Aorta (tissue), 5 donors: ENCODE data around the gene GRIN3B. TPM values are rescaled to one million over a fixed set of nuclear protein-coding genes. Genes with fewer than 3 reads are reported as not detected.
A peak's percentile ranks its signal among the peaks of the same experiment; 100 is the strongest.

Source experiments
- ATAC-seq: fragments of 200-7000 bp; cut with Tn5 transposase; one replicate; pipeline ENCODE4 v1.9.1; 2022; ENCODE audit warnings: moderate library complexity; ENCODE audit not compliant: low FRiP score
- DNase-seq, 2 donors: peaks; one replicate each; pipeline ENCODE4 v3.0.0-alpha.2; 2020
- H3K27ac ChIP-seq, 2 donors: one replicate each; pipeline ENCODE4 v1.5.1; 2013; ENCODE audit warnings: low read length in 2 of 2, mild to moderate bottlenecking in 2 of 2, moderate library complexity in 2 of 2, control low read depth in 1 of 2, inconsistent platforms in 1 of 2, low read depth in 1 of 2
- H3K27me3 ChIP-seq, 2 donors: one replicate each; pipeline ENCODE4 v1.6.1; 2013; ENCODE audit warnings: control low read depth in 1 of 2, low read length in 1 of 2, mild to moderate bottlenecking in 1 of 2, moderate library complexity in 1 of 2; ENCODE audit not compliant: insufficient read depth in 2 of 2, control insufficient read depth in 1 of 2
- H3K36me3 ChIP-seq, 2 donors: one replicate each; pipeline ENCODE4 v1.6.1; 2013; ENCODE audit warnings: control low read depth in 1 of 2, low read length in 1 of 2, mild to moderate bottlenecking in 1 of 2; ENCODE audit not compliant: insufficient read depth in 2 of 2, control insufficient read depth in 1 of 2
- H3K4me1 ChIP-seq, 2 donors: one replicate each; pipeline ENCODE4 v1.6.1; 2013; ENCODE audit warnings: low read length in 2 of 2, control low read depth in 1 of 2, mild to moderate bottlenecking in 1 of 2, moderate library complexity in 1 of 2; ENCODE audit not compliant: insufficient read depth in 2 of 2, control insufficient read depth in 1 of 2
- H3K4me3 ChIP-seq, 2 donors: one replicate each; pipeline ENCODE4 v1.5.1; 2013; ENCODE audit warnings: low read length in 2 of 2, control low read depth in 1 of 2, mild to moderate bottlenecking in 1 of 2
- H3K9me3 ChIP-seq: one replicate; pipeline ENCODE4 v1.6.1; 2013; ENCODE audit warnings: mild to moderate bottlenecking, low read length; ENCODE audit not compliant: control insufficient read depth
- WGBS, 2 donors: extraction: QIAGEN DNeasy Blood & Tissue Kit; methylation state at CpG; one replicate each; pipeline ENCODE4 v1.1.7; 2013; 5-methylcytosine and 5-hydroxymethylcytosine counted together
- intact Hi-C, 2 donors: fragments of 100-400 bp; cut with DNase I; formaldehyde crosslinking; loops; one replicate each; pipeline versions ENCODE4 v1.14.2 to v1.15.0; 2022
- polyA plus RNA-seq, 2 donors: library from polyadenylated mRNA; stranded (reverse); fragments of 200-250 nt; gene quantifications; one replicate each; pipeline ENCODE4 v1.2.3, GENCODE V29; 2013
- total RNA-seq, 2 donors: library from RNA; stranded (reverse); fragmentation: NEBNext Ultra II Directional; extraction: Animal tissue kit (Norgen Biotek cat#: 25700); gene quantifications; one replicate each; pipeline ENCODE4 v1.2.1, GENCODE V29; 2021
- donor health status: healthy with polysubstance abuse.
- donor health status: Bipolar disorder and iron deficiency.
- donor health status: DM: no; HTN: no; CAD: no.
- donor health status: DM: no; HTN: no; CAD: no.
- donor health status: DM: yes; HTN: yes; CAD: no.

GRIN3B gene
- total and polyA plus RNA-seq, 4 donors: 0.10 to 1.3 TPM; not detected in 2

DNA sequence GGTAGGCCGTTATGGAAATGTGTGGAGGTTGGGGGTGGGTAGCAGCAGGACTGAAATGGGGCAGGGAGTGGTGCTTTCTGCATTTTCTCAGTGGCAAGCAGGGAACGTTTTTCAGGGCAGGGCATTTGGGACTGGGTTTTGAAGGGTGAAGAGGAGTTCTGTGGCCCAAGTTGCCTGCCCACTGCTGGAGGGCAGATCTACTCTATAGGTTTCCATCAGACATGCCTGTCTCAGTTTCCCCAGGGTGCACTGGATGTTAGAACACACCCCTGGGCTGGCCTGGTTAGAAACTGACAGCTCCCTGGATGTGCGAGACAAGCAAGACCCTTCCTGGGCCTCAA, 870 bp upstream of the GRIN3B start:
- intact Hi-C loops: no loop called here
- 64 to 65% methylated on average over 3 of the region's 3 CpGs for WGBS, 2 donors
- ATAC-seq (no peak), DNase-seq (no peak)
- no peaks in the 10 kb centered on the region for H3K27me3 ChIP-seq
- H3K4me3 ChIP-seq: no peak overlapping the region
- no peaks in the 10 kb centered on the region for H3K36me3 ChIP-seq
- H3K9me3 ChIP-seq: no peaks in the 10 kb centered on the region
- H3K4me1 ChIP-seq: no peaks in the 10 kb centered on the region
- H3K27ac ChIP-seq: no peak overlapping the region

DNA sequence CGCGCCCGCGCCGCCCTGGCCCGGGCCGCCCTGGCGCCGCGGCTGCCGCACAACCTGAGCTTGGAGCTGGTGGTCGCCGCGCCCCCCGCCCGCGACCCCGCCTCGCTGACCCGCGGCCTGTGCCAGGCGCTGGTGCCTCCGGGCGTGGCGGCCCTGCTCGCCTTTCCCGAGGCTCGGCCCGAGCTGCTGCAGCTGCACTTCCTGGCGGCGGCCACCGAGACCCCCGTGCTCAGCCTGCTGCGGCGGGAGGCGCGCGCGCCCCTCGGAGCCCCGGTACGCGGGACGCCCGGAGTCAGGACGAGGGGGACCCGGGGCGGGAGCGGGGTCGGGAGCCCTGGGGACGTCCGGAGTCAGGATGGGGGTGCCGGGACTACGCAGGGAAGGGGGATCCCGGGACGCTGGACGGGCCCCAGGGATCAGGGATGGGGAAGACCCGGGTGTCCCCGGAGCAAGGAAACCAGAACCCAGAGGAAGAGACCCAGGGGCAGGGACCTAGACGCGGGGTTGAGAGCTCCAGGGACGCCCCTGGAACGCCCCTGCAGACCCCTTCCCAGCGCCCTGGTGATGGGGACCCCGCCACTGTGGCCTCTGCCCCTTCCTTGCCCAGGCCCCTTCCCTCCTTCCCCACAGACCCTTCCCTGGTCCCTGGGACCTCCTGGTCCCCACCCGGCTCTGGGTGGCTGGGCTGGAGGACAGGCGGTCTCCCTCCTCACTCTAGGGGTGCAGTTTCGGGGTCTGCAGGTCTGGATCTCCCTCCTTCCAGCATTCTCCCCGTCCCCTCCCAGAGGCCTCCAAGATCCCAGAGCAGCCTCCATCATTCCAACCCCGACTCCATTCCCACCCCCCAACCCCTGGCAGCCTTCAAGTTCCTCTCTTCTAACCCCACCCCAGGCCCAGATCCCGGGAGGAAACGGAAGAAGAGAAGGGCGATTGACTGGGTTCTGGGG, 645 bp downstream of the GRIN3B start:
- no peaks in the 10 kb centered on the region for H3K27me3 ChIP-seq

DNA sequence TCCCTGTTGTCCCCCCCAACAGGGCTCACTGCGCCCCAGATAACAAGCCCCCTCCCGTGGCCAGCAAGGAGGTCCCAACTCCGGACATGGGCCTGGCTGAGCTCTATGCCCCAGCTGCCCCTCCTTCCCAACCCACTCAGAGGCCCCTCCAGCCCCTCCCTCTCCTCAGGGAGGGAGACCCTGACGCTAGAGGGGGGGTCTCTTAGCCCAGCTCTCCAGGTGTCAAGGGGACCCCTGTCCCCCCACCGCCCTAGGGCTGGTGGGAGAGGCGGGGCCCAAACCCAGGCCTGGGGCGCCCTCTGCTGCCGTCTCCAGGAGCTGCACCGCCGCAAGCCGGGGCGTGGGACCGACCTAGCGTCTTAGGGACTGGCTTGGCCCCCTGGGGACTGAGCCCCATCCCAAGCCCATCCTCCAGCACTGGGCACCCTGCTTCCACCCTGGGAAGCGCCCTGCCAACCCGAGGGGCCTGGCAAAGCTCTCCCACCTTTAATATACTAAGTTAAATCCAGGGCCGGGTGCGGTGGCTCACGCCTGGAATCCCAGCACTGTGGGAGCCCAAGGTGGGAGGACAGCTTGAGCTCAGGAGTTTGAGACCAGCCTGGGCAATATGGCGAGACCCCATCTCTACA, 1.4 kb downstream of the GRIN3B start:
- Histone ChIP-seq H3K27me3 (no peaks in the 10 kb centered on the region), H3K9me3 (no peaks in the 10 kb centered on the region), H3K4me3 (no peak overlapping the region), H3K27ac (no peak overlapping the region), H3K4me1 (no peaks in the 10 kb centered on the region), H3K36me3 (no peaks in the 10 kb centered on the region)
- WGBS, 2 donors: 8 to 9% methylated on average over 19 to 20 of the region's 20 CpGs
- intact Hi-C loops: loop anchor here in 1 of 2 donors (1.0 kb wide), 1 partner anchor 79 kb away; no protein-coding TSS in a partner anchor
- DNase-seq: peak in 1 of 2 donors; percentile 92
- peak; percentile 83 for ATAC-seq

More for the DNA sequence above, 645 bp downstream of the GRIN3B start:
- DNase-seq (no peak), ATAC-seq (no peak)
- no peak overlapping the region for H3K4me3 ChIP-seq
- no peaks in the 10 kb centered on the region for H3K9me3 ChIP-seq
- H3K27ac ChIP-seq: no peak overlapping the region
- intact Hi-C loops: loop anchor here in 1 of 2 donors (1.0 kb wide), 1 partner anchor 79 kb away; no protein-coding TSS in a partner anchor
- H3K4me1 ChIP-seq: no peaks in the 10 kb centered on the region
- no peaks in the 10 kb centered on the region for H3K36me3 ChIP-seq
- 4 to 5% methylated on average over 52 to 73 of the region's 73 CpGs for WGBS, 2 donors

DNA sequence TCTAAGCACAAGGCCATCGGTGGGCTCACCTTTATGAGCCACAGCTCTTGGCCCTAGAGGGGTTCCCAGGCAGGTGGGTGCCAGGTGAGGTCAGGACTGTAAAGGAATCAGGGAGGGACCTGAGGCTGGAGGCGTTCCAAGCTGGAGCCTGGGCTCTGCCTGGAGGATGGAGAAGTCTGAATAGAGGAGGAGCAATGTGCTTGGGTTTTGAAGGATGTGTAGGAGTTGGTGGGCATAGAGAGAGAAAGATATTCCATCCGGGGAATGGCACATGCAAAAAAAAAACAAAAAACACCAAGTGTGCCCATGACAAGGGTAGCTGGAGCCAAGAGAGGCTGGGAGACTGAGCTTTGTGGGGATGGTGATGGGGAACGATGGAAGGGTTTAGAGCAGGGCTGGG, 2.4 kb downstream of the GRIN3B start:
- no peak overlapping the region for H3K4me3 ChIP-seq
- H3K4me1 ChIP-seq: no peaks in the 10 kb centered on the region
- H3K27me3 ChIP-seq: no peaks in the 10 kb centered on the region
- no peak overlapping the region for H3K27ac ChIP-seq
- WGBS, 2 donors: 69 to 75% methylated on average over 4 of the region's 4 CpGs
- ATAC-seq (no peak), DNase-seq (no peak)
- no peaks in the 10 kb centered on the region for H3K36me3 ChIP-seq
- intact Hi-C loops: no loop called here
- no peaks in the 10 kb centered on the region for H3K9me3 ChIP-seq

DNA sequence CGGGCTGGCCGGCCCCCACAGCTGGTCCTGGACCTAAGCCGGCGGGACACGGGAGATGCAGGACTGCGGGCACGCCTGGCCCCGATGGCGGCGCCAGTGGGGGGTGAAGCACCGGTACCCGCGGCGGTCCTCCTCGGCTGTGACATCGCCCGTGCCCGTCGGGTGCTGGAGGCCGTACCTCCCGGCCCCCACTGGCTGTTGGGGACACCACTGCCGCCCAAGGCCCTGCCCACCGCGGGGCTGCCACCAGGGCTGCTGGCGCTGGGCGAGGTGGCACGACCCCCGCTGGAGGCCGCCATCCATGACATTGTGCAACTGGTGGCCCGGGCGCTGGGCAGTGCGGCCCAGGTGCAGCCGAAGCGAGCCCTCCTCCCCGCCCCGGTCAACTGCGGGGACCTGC, 3.1 kb downstream of the GRIN3B start:
- Histone ChIP-seq H3K36me3 (no peaks in the 10 kb centered on the region), H3K27ac (no peak overlapping the region), H3K4me1 (no peaks in the 10 kb centered on the region), H3K27me3 (no peaks in the 10 kb centered on the region), H3K9me3 (no peaks in the 10 kb centered on the region), H3K4me3 (no peak overlapping the region)
- intact Hi-C loops: no loop called here
- ATAC-seq (no peak), DNase-seq (no peak)
- 85 to 87% methylated on average over 32 to 37 of the region's 37 CpGs for WGBS, 2 donors

DNA sequence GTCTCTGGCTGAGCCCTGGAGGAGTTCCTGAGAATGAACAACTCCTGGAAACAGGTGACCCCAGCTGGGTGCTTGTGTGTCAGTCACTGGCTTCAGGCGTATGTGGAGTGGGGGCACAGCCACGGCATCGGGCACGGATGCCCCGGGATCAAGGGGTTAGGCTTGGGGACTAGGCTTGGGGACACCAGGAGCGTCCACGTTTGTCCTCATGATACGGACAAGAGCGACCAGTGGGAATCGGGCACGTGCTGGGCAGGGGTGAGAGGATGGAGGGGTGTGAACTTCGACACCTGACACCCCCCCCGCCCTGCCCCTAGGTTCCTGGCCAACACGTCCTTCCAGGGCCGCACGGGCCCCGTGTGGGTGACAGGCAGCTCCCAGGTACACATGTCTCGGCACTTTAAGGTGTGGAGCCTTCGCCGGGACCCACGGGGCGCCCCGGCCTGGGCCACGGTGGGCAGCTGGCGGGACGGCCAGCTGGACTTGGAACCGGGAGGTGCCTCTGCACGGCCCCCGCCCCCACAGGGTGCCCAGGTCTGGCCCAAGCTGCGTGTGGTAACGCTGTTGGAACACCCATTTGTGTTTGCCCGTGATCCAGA, 4.1 kb downstream of the GRIN3B start:
- intact Hi-C loops: no loop called here
- Histone ChIP-seq H3K27ac (no peak overlapping the region), H3K4me1 (no peaks in the 10 kb centered on the region), H3K9me3 (no peaks in the 10 kb centered on the region), H3K4me3 (no peak overlapping the region), H3K27me3 (no peaks in the 10 kb centered on the region), H3K36me3 (no peaks in the 10 kb centered on the region)
- 71 to 73% methylated on average over 32 of the region's 32 CpGs for WGBS, 2 donors
- no peak for DNase-seq
- no peak for ATAC-seq

DNA sequence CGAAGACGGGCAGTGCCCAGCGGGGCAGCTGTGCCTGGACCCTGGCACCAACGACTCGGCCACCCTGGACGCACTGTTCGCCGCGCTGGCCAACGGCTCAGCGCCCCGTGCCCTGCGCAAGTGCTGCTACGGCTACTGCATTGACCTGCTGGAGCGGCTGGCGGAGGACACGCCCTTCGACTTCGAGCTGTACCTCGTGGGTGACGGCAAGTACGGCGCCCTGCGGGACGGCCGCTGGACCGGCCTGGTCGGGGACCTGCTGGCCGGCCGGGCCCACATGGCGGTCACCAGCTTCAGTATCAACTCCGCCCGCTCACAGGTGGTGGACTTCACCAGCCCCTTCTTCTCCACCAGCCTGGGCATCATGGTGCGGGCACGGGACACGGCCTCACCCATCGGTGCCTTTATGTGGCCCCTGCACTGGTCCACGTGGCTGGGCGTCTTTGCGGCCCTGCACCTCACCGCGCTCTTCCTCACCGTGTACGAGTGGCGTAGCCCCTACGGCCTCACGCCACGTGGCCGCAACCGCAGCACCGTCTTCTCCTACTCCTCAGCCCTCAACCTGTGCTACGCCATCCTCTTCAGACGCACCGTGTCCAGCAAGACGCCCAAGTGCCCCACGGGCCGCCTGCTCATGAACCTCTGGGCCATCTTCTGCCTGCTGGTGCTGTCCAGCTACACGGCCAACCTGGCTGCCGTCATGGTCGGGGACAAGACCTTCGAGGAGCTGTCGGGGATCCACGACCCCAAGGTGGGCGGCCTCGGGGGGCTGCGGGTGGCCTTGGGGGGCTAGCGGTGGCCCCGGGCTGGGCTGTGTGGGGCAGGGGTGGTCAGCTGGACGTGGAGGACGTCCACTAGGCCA, 4.8 kb downstream of the GRIN3B start:
- H3K27me3 ChIP-seq: no peaks in the 10 kb centered on the region
- WGBS, 2 donors: 89 to 90% methylated on average over 70 of the region's 70 CpGs

DNA sequence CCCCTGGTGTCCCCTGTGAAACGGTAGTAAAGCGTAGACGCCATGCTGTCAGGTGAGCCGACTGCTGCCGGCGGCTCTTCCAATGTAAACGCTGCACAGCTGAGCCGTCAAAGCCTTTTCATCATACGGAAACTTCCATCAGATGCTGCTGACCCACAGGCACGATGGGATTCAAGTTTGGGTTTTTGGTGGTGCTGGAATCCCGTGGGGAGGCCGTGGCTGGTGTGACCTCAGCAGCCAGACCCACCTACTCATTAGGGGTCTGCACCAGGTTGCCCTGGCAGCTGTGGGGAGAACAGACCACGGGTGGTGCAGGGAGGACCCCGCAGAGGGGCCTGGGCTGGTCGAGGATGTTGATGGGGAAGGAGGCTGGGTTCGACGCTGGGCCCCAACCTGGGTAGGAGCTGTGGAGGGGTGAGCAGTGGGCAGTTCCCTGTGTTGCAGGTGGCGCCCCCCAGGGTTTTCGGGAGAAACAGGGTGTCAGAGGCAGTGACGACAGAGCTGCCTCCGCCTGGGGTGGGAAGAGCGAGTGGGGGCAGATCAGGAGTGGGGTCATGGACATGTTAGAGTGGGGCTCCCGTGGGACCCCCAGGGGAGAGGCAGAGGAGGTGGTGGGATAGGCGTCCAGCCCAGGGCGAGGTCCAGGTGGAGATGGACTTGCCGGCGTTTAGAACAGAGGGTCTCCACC, 6.6 kb downstream of the GRIN3B start:
- Histone ChIP-seq H3K4me3 (no peak overlapping the region), H3K27me3 (no peaks in the 10 kb centered on the region), H3K36me3 (no peaks in the 10 kb centered on the region), H3K9me3 (no peaks in the 10 kb centered on the region), H3K27ac (no peak overlapping the region), H3K4me1 (no peaks in the 10 kb centered on the region)
- DNase-seq (no peak), ATAC-seq (no peak)
- intact Hi-C loops: no loop called here
- whole genome bisulfite sequencing, 2 donors: 69 to 75% methylated on average over 27 of the region's 27 CpGs

More for the DNA sequence above, 4.8 kb downstream of the GRIN3B start:
- no peak overlapping the region for H3K27ac ChIP-seq
- DNase-seq: no peak
- H3K9me3 ChIP-seq: no peaks in the 10 kb centered on the region
- no peak for ATAC-seq
- no peaks in the 10 kb centered on the region for H3K4me1 ChIP-seq
- no peaks in the 10 kb centered on the region for H3K36me3 ChIP-seq
- intact Hi-C loops: no loop called here
- H3K4me3 ChIP-seq: no peak overlapping the region
